Measurements from ENCODE around the gene ADGB. TPM values are rescaled to one million over a fixed set of nuclear protein-coding genes. Genes with fewer than 3 reads are reported as not detected.
"Not testable (repeated sequence)": the region's sequence is repeated elsewhere in the genome, so short reads cannot be mapped to it uniquely, and the experiment has no call there.

The ADGB gene
- total RNA-seq, 1 donor from 2014 or later = not detected

DNA sequence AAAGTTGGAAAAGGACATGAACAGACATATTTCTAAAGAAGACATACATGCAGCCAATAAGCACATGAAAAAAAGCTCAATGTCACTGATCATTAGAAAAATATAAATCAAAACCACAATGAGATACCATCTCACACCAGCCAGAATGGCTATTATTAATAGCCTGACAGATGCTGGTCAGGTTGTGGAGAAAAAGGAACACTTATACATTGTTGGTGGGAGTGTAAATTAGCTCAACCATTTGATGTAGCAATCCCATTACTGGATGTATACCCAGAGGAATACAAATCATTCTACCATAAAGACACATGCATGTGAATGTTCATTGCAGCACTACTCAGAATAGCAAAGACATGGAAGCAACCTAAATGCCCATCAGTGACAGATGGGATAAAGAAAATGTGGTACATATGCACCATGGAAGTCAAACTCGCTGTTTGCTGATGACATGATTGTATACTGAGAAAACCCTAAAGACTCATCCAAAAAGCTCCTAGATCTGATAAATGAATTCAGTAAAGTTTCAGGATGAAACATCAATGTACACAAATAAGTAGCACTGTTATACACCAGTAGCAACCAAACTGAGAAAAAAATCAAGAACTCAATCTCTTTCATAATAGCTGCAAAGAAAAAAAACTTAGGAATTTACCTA lies 196.8 kb downstream of the ADGB start:
- peaks cover 2% of the 10 kb centered on the region for H3K27me3 Mint-ChIP-seq (ENCODE audit: unreplicated experiment)
- no peak for DNase-seq
- H3K4me3 Mint-ChIP-seq (ENCODE audit: unreplicated experiment) = peak overlapping the region; percentile 4
- peaks cover 4% of the 10 kb centered on the region for H3K9me3 Mint-ChIP-seq (ENCODE audit: unreplicated experiment)
- TF ChIP-seq, protein P1, sequence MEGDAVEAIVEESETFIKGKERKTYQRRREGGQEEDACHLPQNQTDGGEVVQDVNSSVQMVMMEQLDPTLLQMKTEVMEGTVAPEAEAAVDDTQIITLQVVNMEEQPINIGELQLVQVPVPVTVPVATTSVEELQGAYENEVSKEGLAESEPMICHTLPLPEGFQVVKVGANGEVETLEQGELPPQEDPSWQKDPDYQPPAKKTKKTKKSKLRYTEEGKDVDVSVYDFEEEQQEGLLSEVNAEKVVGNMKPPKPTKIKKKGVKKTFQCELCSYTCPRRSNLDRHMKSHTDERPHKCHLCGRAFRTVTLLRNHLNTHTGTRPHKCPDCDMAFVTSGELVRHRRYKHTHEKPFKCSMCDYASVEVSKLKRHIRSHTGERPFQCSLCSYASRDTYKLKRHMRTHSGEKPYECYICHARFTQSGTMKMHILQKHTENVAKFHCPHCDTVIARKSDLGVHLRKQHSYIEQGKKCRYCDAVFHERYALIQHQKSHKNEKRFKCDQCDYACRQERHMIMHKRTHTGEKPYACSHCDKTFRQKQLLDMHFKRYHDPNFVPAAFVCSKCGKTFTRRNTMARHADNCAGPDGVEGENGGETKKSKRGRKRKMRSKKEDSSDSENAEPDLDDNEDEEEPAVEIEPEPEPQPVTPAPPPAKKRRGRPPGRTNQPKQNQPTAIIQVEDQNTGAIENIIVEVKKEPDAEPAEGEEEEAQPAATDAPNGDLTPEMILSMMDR (IDR thresholded peaks at IDR 0.05; ENCODE audit: partially characterized antibody, unreplicated experiment) = no peak
- H3K36me3 Mint-ChIP-seq (ENCODE audit: unreplicated experiment) = peaks cover 23% of the 10 kb centered on the region
- H3K27ac Mint-ChIP-seq (ENCODE audit: unreplicated experiment) = peak overlapping the region; percentile 96
- peaks cover 9% of the 10 kb centered on the region for H3K4me1 Mint-ChIP-seq (ENCODE audit: low read depth, unreplicated experiment)

DNA sequence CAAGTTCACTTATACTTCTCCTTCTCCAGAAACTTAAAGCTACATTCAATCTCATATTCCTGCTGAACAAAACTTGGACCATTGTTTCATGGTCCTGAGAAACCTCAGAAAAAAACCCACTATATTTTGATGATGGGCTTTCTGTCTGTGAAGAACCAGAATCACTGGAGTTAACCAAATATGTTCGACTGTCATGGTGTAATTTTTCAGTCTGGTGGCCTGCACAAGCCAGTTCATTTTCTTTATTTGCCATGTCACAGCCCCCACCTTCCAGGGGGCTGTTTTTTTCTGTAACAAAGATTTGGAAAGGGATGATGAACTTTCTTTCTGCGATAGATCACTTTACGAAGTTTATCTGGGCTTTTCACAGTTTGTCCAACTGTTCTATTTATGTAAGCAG lies 204.4 kb downstream of the ADGB start:
- H3K27me3 Mint-ChIP-seq (ENCODE audit: unreplicated experiment); DNase-seq; H3K27ac Mint-ChIP-seq (ENCODE audit: unreplicated experiment): not testable (repeated sequence)

DNA sequence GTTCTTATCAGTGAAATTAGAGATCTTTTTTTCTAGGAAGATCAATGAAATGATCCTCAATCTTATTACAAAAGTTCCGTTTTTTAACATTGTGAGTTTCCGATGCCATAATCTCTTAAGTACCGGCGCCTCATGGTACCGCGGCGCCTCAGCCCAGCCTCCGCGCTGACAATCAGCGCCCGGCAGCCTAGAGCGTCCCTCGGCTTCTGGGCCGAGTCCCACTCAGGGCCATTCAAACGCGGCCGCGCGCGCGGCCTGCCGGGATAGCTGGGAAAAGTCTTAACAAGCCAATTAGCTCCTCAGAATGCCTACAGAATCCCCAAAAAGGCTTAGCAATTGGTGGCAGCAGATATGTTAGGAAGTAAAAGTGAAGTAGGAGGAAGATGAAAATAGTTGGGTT lies 204.8 kb downstream of the ADGB start:
- TF ChIP-seq, protein P1 (IDR thresholded peaks at IDR 0.05; ENCODE audit: partially characterized antibody, unreplicated experiment) = no peak
- no peaks in the 10 kb centered on the region for H3K27me3 Mint-ChIP-seq (ENCODE audit: unreplicated experiment)
- H3K27ac Mint-ChIP-seq (ENCODE audit: unreplicated experiment) = no peak overlapping the region
- H3K4me1 Mint-ChIP-seq (ENCODE audit: low read depth, unreplicated experiment) = no peaks in the 10 kb centered on the region
- H3K9me3 Mint-ChIP-seq (ENCODE audit: unreplicated experiment) = no peaks in the 10 kb centered on the region
- DNase-seq = no peak
- H3K4me3 Mint-ChIP-seq (ENCODE audit: unreplicated experiment) = no peak overlapping the region
- H3K36me3 Mint-ChIP-seq (ENCODE audit: unreplicated experiment) = no peaks in the 10 kb centered on the region

More for the DNA sequence above, 204.4 kb downstream of the ADGB start:
- not testable (repeated sequence) for H3K4me3 Mint-ChIP-seq (ENCODE audit: unreplicated experiment); H3K4me1 Mint-ChIP-seq (ENCODE audit: low read depth, unreplicated experiment); H3K9me3 Mint-ChIP-seq (ENCODE audit: unreplicated experiment); H3K36me3 Mint-ChIP-seq (ENCODE audit: unreplicated experiment)

DNA sequence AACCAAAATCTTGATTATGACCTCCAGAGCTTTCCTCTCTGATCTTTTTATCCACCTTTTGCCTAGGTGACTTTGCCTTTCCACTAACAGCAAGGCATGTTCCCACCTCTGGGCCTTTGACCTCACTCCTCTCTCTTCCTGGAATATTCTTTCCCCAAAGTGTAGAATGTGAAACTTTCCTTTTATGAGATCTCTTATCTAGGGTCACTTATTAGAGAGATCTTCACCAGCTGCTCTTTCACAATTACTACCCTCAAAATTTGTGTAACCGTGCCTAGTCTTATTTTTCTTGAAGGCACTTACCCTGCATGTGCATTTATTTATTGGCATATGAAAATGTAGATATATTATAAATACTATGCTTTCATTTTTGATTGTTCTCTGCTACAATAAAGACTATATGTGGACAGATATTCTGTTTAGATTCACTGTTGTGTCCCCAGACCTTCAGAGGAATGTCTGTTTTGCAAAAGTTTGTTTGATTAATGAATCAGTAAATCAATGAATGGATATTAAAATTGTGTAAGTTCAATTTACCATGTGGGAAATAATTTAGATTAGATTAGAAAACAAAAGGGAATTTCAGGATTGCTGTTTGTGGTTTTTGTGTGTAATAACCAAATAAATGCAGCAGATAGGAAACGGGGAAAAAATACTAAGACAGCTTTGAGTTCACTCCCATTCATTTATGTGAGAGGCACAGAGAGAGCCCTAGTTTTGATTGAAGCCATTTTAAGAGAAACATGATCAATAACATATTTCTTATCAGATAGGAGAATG lies 207.0 kb downstream of the ADGB start:
- H3K27ac Mint-ChIP-seq (ENCODE audit: unreplicated experiment) = no peak overlapping the region
- no peak for DNase-seq
- H3K27me3 Mint-ChIP-seq (ENCODE audit: unreplicated experiment) = no peaks in the 10 kb centered on the region
- no peaks in the 10 kb centered on the region for H3K9me3 Mint-ChIP-seq (ENCODE audit: unreplicated experiment)
- TF ChIP-seq, protein P1 (IDR thresholded peaks at IDR 0.05; ENCODE audit: partially characterized antibody, unreplicated experiment) = no peak
- H3K36me3 Mint-ChIP-seq (ENCODE audit: unreplicated experiment) = no peaks in the 10 kb centered on the region
- no peaks in the 10 kb centered on the region for H3K4me1 Mint-ChIP-seq (ENCODE audit: low read depth, unreplicated experiment)
- no peak overlapping the region for H3K4me3 Mint-ChIP-seq (ENCODE audit: unreplicated experiment)

DNA sequence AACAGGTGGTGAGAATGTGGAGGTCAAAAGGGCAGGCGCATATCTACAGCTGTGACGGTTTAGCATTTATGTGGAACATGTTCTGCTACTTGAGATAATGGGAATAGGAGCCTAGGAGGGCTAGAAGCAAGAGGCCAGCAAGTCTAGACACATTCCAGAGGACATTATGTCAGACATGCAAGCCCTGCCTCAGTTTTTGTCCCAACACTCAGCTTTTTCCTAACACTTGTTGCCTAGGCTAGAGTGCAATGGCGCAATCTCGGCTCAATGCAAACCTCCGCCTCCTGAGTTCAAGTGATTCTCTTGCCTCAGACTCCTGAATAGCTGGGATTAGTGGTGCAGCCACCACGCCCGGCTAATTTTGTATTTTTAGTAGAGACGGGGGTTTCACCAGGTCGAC lies 210.2 kb downstream of the ADGB start:
- H3K4me1 Mint-ChIP-seq (ENCODE audit: low read depth, unreplicated experiment); H3K9me3 Mint-ChIP-seq (ENCODE audit: unreplicated experiment); H3K36me3 Mint-ChIP-seq (ENCODE audit: unreplicated experiment); H3K27me3 Mint-ChIP-seq (ENCODE audit: unreplicated experiment); DNase-seq; H3K27ac Mint-ChIP-seq (ENCODE audit: unreplicated experiment); H3K4me3 Mint-ChIP-seq (ENCODE audit: unreplicated experiment): not testable (repeated sequence)

DNA sequence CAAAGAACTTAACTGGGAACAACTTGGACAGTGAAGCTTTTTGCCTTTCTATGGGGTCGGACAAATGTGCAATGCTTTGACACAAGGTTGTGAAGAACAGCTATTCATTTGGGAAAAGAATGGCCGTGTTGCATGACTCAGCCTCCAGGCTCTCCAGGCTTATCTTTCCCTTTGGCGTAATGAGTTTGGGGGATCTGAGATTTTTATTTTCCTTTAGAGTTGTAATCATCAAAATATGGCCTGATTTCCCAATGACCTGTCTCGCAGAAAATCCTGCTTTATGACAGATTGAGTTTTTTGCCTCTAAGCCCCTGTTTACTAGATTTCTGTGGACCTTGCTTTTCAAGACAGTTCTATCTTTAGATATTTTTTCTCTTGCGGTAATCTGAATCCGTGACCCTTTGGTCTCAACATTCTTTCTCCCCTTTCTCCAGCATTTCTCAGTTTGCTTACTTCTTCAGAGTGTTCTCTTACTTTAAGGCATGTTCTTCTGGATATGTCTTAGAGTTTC lies 214.1 kb downstream of the ADGB start:
- not testable (repeated sequence) for H3K4me3 Mint-ChIP-seq (ENCODE audit: unreplicated experiment); H3K36me3 Mint-ChIP-seq (ENCODE audit: unreplicated experiment); H3K9me3 Mint-ChIP-seq (ENCODE audit: unreplicated experiment); H3K4me1 Mint-ChIP-seq (ENCODE audit: low read depth, unreplicated experiment); H3K27ac Mint-ChIP-seq (ENCODE audit: unreplicated experiment); H3K27me3 Mint-ChIP-seq (ENCODE audit: unreplicated experiment); DNase-seq

Data from glutamatergic neuron (in vitro differentiated cells).